Neural progenitor cell (in vitro differentiated cells): ENCODE measurements around the gene TMEM219. TPM values are rescaled to one million over a fixed set of nuclear protein-coding genes. Genes with fewer than 3 reads are reported as not detected.

Experiments used
- DNase-seq: peaks from one replicate; pipeline ENCODE4 v3.0.0-alpha.2; 2016; ENCODE audit warnings: low spot score
- H2AFZ ChIP-seq: fragments of 200-600 bp; sonication (generic); replicated peaks from 2 replicates; pipeline ENCODE4 v1.6.1; 2016; ENCODE audit warnings: antibody characterized with exemption
- H3F3A ChIP-seq: fragments of 200-600 bp; sonication (generic); 2 replicates; pipeline ENCODE4 v1.6.1; 2016; ENCODE audit warnings: antibody characterized with exemption, low read depth
- H3K27ac ChIP-seq: fragments of 200-600 bp; sonication (generic); 2 replicates; pipeline ENCODE4 v1.5.1; 2016; ENCODE audit warnings: mild to moderate bottlenecking
- H3K27me3 ChIP-seq: fragments of 200-600 bp; sonication (generic); 2 replicates; pipeline ENCODE4 v1.6.1; 2016; ENCODE audit warnings: mild to moderate bottlenecking, moderate library complexity
- H3K36me3 ChIP-seq: fragments of 200-600 bp; sonication (generic); 2 replicates; pipeline ENCODE4 v1.5.1; 2016
- H3K4me1 ChIP-seq: fragments of 200-600 bp; sonication (generic); 2 replicates; pipeline ENCODE4 v1.6.1; 2016; ENCODE audit warnings: mixed run types
- H3K4me2 ChIP-seq: fragments of 200-600 bp; sonication (generic); 2 replicates; pipeline ENCODE4 v1.6.1; 2016
- H3K4me3 ChIP-seq: fragments of 200-600 bp; sonication (generic); 2 replicates; pipeline ENCODE4 v1.5.1; 2016
- H3K79me2 ChIP-seq: fragments of 200-600 bp; sonication (generic); 2 replicates; pipeline ENCODE4 v1.6.1; 2016; ENCODE audit warnings: low read depth
- H3K9ac ChIP-seq: fragments of 200-600 bp; sonication (generic); 2 replicates; pipeline ENCODE4 v1.6.1; 2016
- H3K9me3 ChIP-seq: fragments of 200-600 bp; sonication (generic); 2 replicates; pipeline ENCODE4 v1.5.1; 2016; ENCODE audit warnings: low read depth
- H4K20me1 ChIP-seq: fragments of 200-600 bp; sonication (generic); 2 replicates; pipeline ENCODE4 v1.6.1; 2016; ENCODE audit warnings: low read depth
- H3K27ac Mint-ChIP-seq: 3 replicates; pipeline ENCODE4 v1.8.0; 2021; ENCODE audit warnings: mixed read lengths
- H3K27me3 Mint-ChIP-seq: 2 replicates; pipeline ENCODE4 v1.8.0; 2022; ENCODE audit warnings: low read depth, mild to moderate bottlenecking, inconsistent platforms, moderate library complexity, mixed read lengths; ENCODE audit not compliant: insufficient read depth
- H3K36me3 Mint-ChIP-seq: 3 replicates; pipeline ENCODE4 v1.8.0; 2021; ENCODE audit warnings: mixed read lengths
- H3K4me1 Mint-ChIP-seq: 3 replicates; pipeline ENCODE4 v1.8.0; 2021; ENCODE audit warnings: mixed read lengths
- H3K4me3 Mint-ChIP-seq: 3 replicates; pipeline ENCODE4 v1.8.0; 2021; ENCODE audit warnings: mild to moderate bottlenecking, moderate library complexity, mixed read lengths
- H3K9me3 Mint-ChIP-seq: 3 replicates; pipeline ENCODE4 v1.8.0; 2020; ENCODE audit warnings: mixed read lengths
- EZH2 ChIP-seq: fragments of 200-600 bp; sonication (generic); IDR thresholded peaks from 2 replicates; pipeline ENCODE4 v1.6.1; 2017; ENCODE audit warnings: antibody characterized with exemption, mild to moderate bottlenecking, moderate library complexity
- EZH2phosphoT487 ChIP-seq: fragments of 200-600 bp; sonication (generic); IDR thresholded peaks from 2 replicates; pipeline ENCODE4 v1.6.1; 2017; ENCODE audit warnings: antibody characterized with exemption
- total RNA-seq: library from RNA; depleted of rRNA; stranded (reverse); fragments of >200 nt; gene quantifications from 2 replicates; pipeline ENCODE4 v1.2.3, GENCODE V29; 2015; ENCODE audit warnings: low replicate concordance
- TF ChIP-seq, protein P1 (sequence below): fragments of 200-600 bp; sonication (generic); IDR thresholded peaks from 2 replicates; pipeline ENCODE4 v1.5.1; 2017; ENCODE audit warnings: antibody characterized with exemption, mild to moderate bottlenecking

The TMEM219 gene
- total RNA-seq, 1 donor from 2014 or later = 50.7 TPM

DNA sequence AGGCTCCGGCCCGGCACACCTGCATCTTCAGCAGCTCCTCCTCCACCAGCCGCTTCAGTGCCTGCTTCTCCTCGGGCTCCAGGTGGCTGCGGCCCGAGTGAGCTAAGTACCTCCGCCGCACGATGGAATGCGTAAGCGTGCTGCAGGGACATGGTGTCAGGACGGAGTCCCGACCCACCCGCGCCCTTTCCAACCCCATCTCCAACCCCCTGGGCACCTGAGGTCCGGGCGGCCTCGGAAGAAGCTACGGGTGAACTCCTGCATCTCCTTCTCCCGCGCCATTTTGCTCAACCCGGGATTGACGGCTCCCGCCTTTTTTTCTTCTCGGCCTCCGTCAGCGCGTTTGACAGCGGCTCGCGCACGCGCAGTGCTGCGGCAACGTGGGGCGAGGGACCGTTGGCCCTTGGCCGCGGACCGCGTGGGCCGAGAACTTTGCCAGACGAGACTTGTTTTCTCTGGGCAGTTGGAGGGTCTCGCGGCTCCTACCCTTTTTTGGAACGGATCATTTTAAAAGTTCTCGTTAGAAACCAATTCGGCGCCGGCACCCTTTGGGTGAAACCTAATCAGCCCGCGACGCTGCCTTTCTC is 33.5 kb downstream of the TMEM219 start, which contains the start of gene HIRIP3:
Gene HIRIP3 (minus strand): TSS at position 294 of the 587 bp plus-strand sequence. CDS start 12 bp downstream, at position 282.
- Histone ChIP-seq H4K20me1 (no peaks in the 10 kb centered on the region), H2AFZ (peak within 1 kb of the TSS; percentile 99), H3F3A (peaks cover 20% of the 10 kb centered on the region), H3K4me2 (peak within 1 kb of the TSS; percentile 78), H3K36me3 (no peaks in the 10 kb centered on the region), H3K27me3 (no peaks in the 10 kb centered on the region), H3K79me2 (peaks cover 12% of the 10 kb centered on the region), H3K4me1 (peaks cover 12% of the 10 kb centered on the region), H3K9ac (peak within 1 kb of the TSS; percentile 34), H3K4me3 (peak within 1 kb of the TSS; percentile 80), H3K9me3 (no peaks in the 10 kb centered on the region), H3K27ac (peak within 1 kb of the TSS; percentile 32)
- peak; percentile 94 for DNase-seq
- peak within 1 kb of the TSS; percentile 72 for H3K27ac Mint-ChIP-seq
- H3K4me1 Mint-ChIP-seq = peaks cover 26% of the 10 kb centered on the region
- peaks cover 11% of the 10 kb centered on the region for H3K27me3 Mint-ChIP-seq
- H3K9me3 Mint-ChIP-seq = no peaks in the 10 kb centered on the region
- TF ChIP-seq, protein P1, sequence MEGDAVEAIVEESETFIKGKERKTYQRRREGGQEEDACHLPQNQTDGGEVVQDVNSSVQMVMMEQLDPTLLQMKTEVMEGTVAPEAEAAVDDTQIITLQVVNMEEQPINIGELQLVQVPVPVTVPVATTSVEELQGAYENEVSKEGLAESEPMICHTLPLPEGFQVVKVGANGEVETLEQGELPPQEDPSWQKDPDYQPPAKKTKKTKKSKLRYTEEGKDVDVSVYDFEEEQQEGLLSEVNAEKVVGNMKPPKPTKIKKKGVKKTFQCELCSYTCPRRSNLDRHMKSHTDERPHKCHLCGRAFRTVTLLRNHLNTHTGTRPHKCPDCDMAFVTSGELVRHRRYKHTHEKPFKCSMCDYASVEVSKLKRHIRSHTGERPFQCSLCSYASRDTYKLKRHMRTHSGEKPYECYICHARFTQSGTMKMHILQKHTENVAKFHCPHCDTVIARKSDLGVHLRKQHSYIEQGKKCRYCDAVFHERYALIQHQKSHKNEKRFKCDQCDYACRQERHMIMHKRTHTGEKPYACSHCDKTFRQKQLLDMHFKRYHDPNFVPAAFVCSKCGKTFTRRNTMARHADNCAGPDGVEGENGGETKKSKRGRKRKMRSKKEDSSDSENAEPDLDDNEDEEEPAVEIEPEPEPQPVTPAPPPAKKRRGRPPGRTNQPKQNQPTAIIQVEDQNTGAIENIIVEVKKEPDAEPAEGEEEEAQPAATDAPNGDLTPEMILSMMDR = no peak
- TF ChIP-seq EZH2phosphoT487 = no peak
- TF ChIP-seq EZH2 = no peak
- H3K36me3 Mint-ChIP-seq = peaks cover 8% of the 10 kb centered on the region
- peak within 1 kb of the TSS; percentile 97 for H3K4me3 Mint-ChIP-seq

DNA sequence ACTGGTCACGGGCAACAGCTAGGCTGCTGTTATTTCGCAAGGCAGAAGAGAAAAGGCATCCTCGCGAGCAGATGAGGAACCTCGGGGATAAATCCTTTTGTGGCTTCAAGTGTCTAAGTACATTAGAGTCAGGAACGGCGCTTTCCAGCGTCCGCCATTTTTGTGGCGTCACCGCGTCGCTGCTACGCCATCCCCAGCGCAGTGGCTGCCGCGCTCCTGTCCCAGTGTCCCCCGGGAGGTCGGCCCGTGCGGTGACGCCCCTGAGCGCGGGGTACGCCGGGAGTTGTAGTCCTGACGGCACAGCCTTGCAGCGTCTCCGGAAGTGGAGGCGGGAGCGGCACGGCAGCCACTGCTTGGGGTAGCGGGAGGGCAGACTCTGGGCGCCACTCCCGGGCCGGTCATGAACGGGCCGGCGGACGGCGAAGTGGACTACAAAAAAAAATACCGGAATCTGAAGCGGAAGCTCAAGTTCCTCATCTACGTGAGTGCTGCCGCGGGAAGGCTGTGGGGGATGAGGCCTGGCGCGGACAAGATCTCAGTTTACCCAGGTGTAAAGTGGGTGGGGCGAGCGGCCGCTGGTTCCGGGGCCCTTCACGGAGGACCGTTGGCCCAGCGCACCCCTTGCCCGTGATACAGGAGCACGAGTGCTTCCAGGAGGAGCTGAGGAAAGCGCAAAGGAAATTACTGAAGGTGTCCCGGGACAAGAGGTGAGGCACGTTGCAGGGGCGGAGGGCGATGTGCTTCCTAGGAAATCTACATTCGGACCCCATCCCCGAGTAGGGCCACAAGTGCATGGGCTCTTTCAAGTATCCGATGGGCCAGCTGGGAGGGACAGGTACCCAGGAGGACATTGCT is 34.3 kb downstream of the TMEM219 start, which contains the start of gene INO80E:
Gene INO80E (plus strand): TSS at position 331 of the 855 bp plus-strand sequence. CDS start 70 bp downstream, at position 401.
- Histone ChIP-seq H3K4me2 (peak within 1 kb of the TSS; percentile 78), H4K20me1 (no peaks in the 10 kb centered on the region), H3K4me3 (peak within 1 kb of the TSS; percentile 80), H3K79me2 (peaks cover 12% of the 10 kb centered on the region), H3F3A (peaks cover 20% of the 10 kb centered on the region), H3K4me1 (peaks cover 12% of the 10 kb centered on the region), H3K9ac (peak within 1 kb of the TSS; percentile 34), H3K36me3 (no peaks in the 10 kb centered on the region), H3K27ac (peak within 1 kb of the TSS; percentile 32), H3K27me3 (no peaks in the 10 kb centered on the region), H3K9me3 (no peaks in the 10 kb centered on the region), H2AFZ (peak within 1 kb of the TSS; percentile 99)
- peak; percentile 99 for DNase-seq
- peak within 1 kb of the TSS; percentile 69 for H3K27ac Mint-ChIP-seq
- H3K27me3 Mint-ChIP-seq = peaks cover 11% of the 10 kb centered on the region
- TF ChIP-seq, protein P1 = no peak
- TF ChIP-seq EZH2 = no peak
- TF ChIP-seq EZH2phosphoT487 = no peak
- H3K4me3 Mint-ChIP-seq = peak within 1 kb of the TSS; percentile 97
- H3K9me3 Mint-ChIP-seq = no peaks in the 10 kb centered on the region
- peaks cover 5% of the 10 kb centered on the region for H3K36me3 Mint-ChIP-seq
- peaks cover 26% of the 10 kb centered on the region for H3K4me1 Mint-ChIP-seq

DNA sequence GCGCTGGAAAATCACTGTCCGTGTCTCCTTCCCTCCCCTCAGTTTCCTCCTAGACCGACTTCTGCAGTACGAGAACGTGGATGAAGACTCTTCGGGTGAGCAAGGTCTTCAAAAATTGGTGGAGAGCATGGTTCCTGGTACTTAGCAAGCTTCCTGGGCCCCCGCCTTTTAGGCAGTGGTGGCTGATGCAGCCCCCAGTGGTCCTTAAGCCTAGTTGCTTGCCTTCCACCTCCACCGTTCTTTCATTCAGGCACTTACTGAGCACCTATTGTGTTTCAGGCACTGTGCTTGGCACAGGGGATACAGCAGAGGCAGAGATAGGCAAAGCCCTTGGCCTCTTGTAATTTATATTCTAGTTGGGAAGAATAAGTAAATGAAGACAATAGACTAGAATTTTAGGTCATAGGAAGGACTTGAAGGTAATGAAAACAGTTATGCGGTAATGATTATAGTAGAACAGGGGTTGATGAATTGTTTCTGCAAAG is 34.9 kb downstream of the TMEM219 start:
- Mint-ChIP-seq H3K27ac (peak overlapping the region; percentile 54), H3K9me3 (no peaks in the 10 kb centered on the region), H3K27me3 (peaks cover 11% of the 10 kb centered on the region), H3K4me3 (peak overlapping the region; percentile 97), H3K36me3 (peaks cover 5% of the 10 kb centered on the region), H3K4me1 (peaks cover 26% of the 10 kb centered on the region)
- Histone ChIP-seq H3K36me3 (no peaks in the 10 kb centered on the region), H3K4me3 (peak overlapping the region; percentile 80), H3K79me2 (peaks cover 12% of the 10 kb centered on the region), H3K4me2 (peak overlapping the region; percentile 78), H3F3A (peaks cover 20% of the 10 kb centered on the region), H4K20me1 (no peaks in the 10 kb centered on the region), H3K9ac (peak overlapping the region; percentile 34), H2AFZ (peak overlapping the region; percentile 89), H3K27ac (no peak overlapping the region), H3K9me3 (no peaks in the 10 kb centered on the region), H3K27me3 (no peaks in the 10 kb centered on the region), H3K4me1 (peaks cover 12% of the 10 kb centered on the region)
- no peak for DNase-seq
- TF ChIP-seq EZH2 = no peak
- TF ChIP-seq, protein P1 = no peak
- no peak for TF ChIP-seq EZH2phosphoT487
